NCI-H226 (cell line): ENCODE results near the gene SLC1A1.
"Not testable (repeated sequence)": the region's sequence is repeated elsewhere in the genome, so short reads cannot be mapped to it uniquely, and the experiment has no call there.

ENCODE experiments used
- DNase-seq: peaks from one replicate; pipeline ENCODE4 v3.0.0-alpha.2; 2015

Gene SLC1A1

GRCh38 chr9:4507306-4508130 is 17.2 kb downstream of the SLC1A1 start:
- DNase-seq: no peak

- no peak for DNase-seq
Observed at GRCh38 chr9:4508246-4508906, 18.1 kb downstream of the SLC1A1 start.

- DNase-seq: peak; percentile 34
Observed at GRCh38 chr9:4508907-4509589, 18.8 kb downstream of the SLC1A1 start.

GRCh38 chr9:4509590-4509984 is 19.3 kb downstream of the SLC1A1 start:
- no peak for DNase-seq

- DNase-seq: no peak
Observed at GRCh38 chr9:4510546-4511322, 20.5 kb downstream of the SLC1A1 start.

- no peak for DNase-seq
Observed at GRCh38 chr9:4514252-4515128, 24.2 kb downstream of the SLC1A1 start.

GRCh38 chr9:4515958-4516375 is 25.7 kb downstream of the SLC1A1 start:
- DNase-seq: no peak

GRCh38 chr9:4517274-4517673 is 27.0 kb downstream of the SLC1A1 start:
- no peak for DNase-seq

- no peak for DNase-seq
Observed at GRCh38 chr9:4519604-4520003, 29.3 kb downstream of the SLC1A1 start.

- no peak for DNase-seq
Observed at GRCh38 chr9:4520055-4520454, 29.8 kb downstream of the SLC1A1 start.

- DNase-seq: no peak
Observed at GRCh38 chr9:4530375-4530774, 40.1 kb downstream of the SLC1A1 start.

- peak; percentile 39 for DNase-seq
Observed at GRCh38 chr9:4530831-4531230, 40.6 kb downstream of the SLC1A1 start.

GRCh38 chr9:4531355-4531754 is 41.1 kb downstream of the SLC1A1 start:
- not testable (repeated sequence) for DNase-seq

GRCh38 chr9:4533881-4534280 is 43.6 kb downstream of the SLC1A1 start:
- not testable (repeated sequence) for DNase-seq

GRCh38 chr9:4536196-4536595 is 45.9 kb downstream of the SLC1A1 start:
- not testable (repeated sequence) for DNase-seq

- no peak for DNase-seq
Observed at GRCh38 chr9:4537581-4537980, 47.3 kb downstream of the SLC1A1 start.

- no peak for DNase-seq
Observed at GRCh38 chr9:4538107-4538506, 47.8 kb downstream of the SLC1A1 start.

- no peak for DNase-seq
Observed at GRCh38 chr9:4538621-4539020, 48.4 kb downstream of the SLC1A1 start.

- no peak for DNase-seq
Observed at GRCh38 chr9:4540425-4540824, 50.2 kb downstream of the SLC1A1 start.

- no peak for DNase-seq
Observed at GRCh38 chr9:4541281-4541680, 51.0 kb downstream of the SLC1A1 start.

- DNase-seq: no peak
Observed at GRCh38 chr9:4541856-4542255, 51.6 kb downstream of the SLC1A1 start.

- DNase-seq: not testable (repeated sequence)
Observed at GRCh38 chr9:4544714-4545113, 54.4 kb downstream of the SLC1A1 start.
